OCI-LY1 (cell line): ENCODE data around the gene NECTIN4.

Experiments used
- CTCF ChIP-seq: fragments of 200-600 bp; sonication (generic), shearing (Covaris generic); IDR thresholded peaks from 2 replicates; pipeline ENCODE4 v1.5.1; 2017; ENCODE audit warnings: mild to moderate bottlenecking, antibody characterized with exemption, low read length, moderate library complexity, mixed read lengths
- EZH2 ChIP-seq: fragments of 200-600 bp; sonication (generic), shearing (Covaris generic); IDR thresholded peaks from 2 replicates; pipeline ENCODE4 v1.8.0; 2017; ENCODE audit warnings: borderline replicate concordance, mixed run types, mild to moderate bottlenecking, antibody characterized with exemption, low read length, moderate library complexity, mixed read lengths

GRCh38 chr1:161111117-161111516 lies 21.8 kb upstream of the NECTIN4 start:
- TF ChIP-seq CTCF (no peak), EZH2 (no peak)
